HepG2 (cell line): ENCODE measurements around the gene HNRNPUL1. TPM values are rescaled to one million over a fixed set of nuclear protein-coding genes. Genes with fewer than 3 reads are reported as not detected.

Experiments
- ATAC-seq: fragments of 200-7000 bp; cut with Tn5 transposase; 3 replicates; pipeline ENCODE4 v1.9.1; 2020; ENCODE audit warnings: mild to moderate bottlenecking, moderate library complexity
- BruUV-seq: library from RNA; stranded (reverse); fragments of 400-500 nt; replicated peaks from 2 replicates; lab custom pipeline; 2021; lab: Mats Ljungman, UMichigan
- CTCF ChIA-PET: fragments of 300-600 bp; formaldehyde crosslinking; extraction: SDS; loops from one replicate; lab custom pipeline; 2021; ENCODE audit warnings: low total read pairs, inconsistent platforms, low intra/inter-chr PET ratio; lab: Yijun Ruan, JAX
- POLR2A ChIA-PET: fragments of 350-600 bp; sonication (Branson Sonifier 250); formaldehyde crosslinking; loops from one replicate; lab custom pipeline; 2020; ENCODE audit warnings: antibody characterized with exemption, inconsistent platforms; lab: Yijun Ruan, JAX
- DNase-seq: peaks from one replicate; pipeline ENCODE4 v3.0.0-alpha.2; 2015; ENCODE audit warnings: low spot score
- FAIRE-seq: peaks from 3 replicates; lab custom pipeline; 2011; peaks lifted over from hg19 to GRCh38; lab: Jason Lieb, UNC
- H2AFZ ChIP-seq: one replicate; pipeline ENCODE4 v1.6.1; 2011; ENCODE audit warnings: low read length, inconsistent platforms
- H3K27ac ChIP-seq: fragments of 300-600 bp; 3 replicates; pipeline ENCODE4 v1.8.0; 2011; ENCODE audit warnings: mixed run types, mild to moderate bottlenecking, mixed read lengths, low read length, inconsistent platforms; ENCODE audit not compliant: insufficient read depth; ENCODE audit errors: extremely low read length
- H3K27me3 ChIP-seq, 2 experiments: fragments of 200-600 bp in 1 of 2; 2 replicates in 1 of 2; 3 replicates in 1 of 2; pipeline versions ENCODE4 v1.6.0 to v1.8.0; 2011; ENCODE audit warnings: low read length in 2 of 2, mild to moderate bottlenecking in 2 of 2, moderate library complexity in 2 of 2, inconsistent platforms in 1 of 2; ENCODE audit not compliant: insufficient read depth in 2 of 2, control insufficient read depth in 1 of 2
- H3K36me3 ChIP-seq, 2 experiments: fragments of 200-600 bp in 1 of 2; replicated peaks in 1 of 2; 2 replicates in 1 of 2; 3 replicates in 1 of 2; pipeline versions ENCODE4 v1.5.1 to v1.8.0; 2011; ENCODE audit warnings: low read length in 2 of 2, inconsistent platforms in 1 of 2; ENCODE audit not compliant: insufficient read depth in 2 of 2, control insufficient read depth in 1 of 2
- H3K4me1 ChIP-seq: 2 replicates; pipeline ENCODE4 v1.5.1; 2012; ENCODE audit warnings: low read length, inconsistent platforms; ENCODE audit not compliant: insufficient read depth
- H3K4me2 ChIP-seq: 2 replicates; pipeline ENCODE4 v1.6.0; 2011; ENCODE audit warnings: low read depth, low read length, inconsistent platforms
- H3K4me3 ChIP-seq, 3 experiments: fragments of 200-600 bp in 1 of 3; sonication (generic), shearing (Covaris generic) in 1 of 3; replicated peaks in 1 of 3; 2 replicates each; pipeline ENCODE4 v1.5.1; 2011 to 2016; ENCODE audit warnings: low read length in 3 of 3, inconsistent platforms in 2 of 3, low read depth in 2 of 3, mild to moderate bottlenecking in 2 of 3, control low read depth in 1 of 3, mixed read lengths in 1 of 3; ENCODE audit not compliant: insufficient read depth in 1 of 3
- H3K79me2 ChIP-seq: one replicate; pipeline ENCODE4 v1.6.1; 2011; ENCODE audit warnings: low read length, inconsistent platforms; ENCODE audit not compliant: insufficient read depth
- H3K9ac ChIP-seq: 2 replicates; pipeline ENCODE4 v1.6.0; 2011; ENCODE audit warnings: mild to moderate bottlenecking, low read depth, low read length, inconsistent platforms; ENCODE audit not compliant: insufficient read depth
- H3K9me3 ChIP-seq: 2 replicates; pipeline ENCODE4 v1.5.1; 2012; ENCODE audit warnings: mild to moderate bottlenecking, low read length
- H4K20me1 ChIP-seq: 2 replicates; pipeline ENCODE4 v1.6.0; 2011; ENCODE audit warnings: inconsistent platforms, mild to moderate bottlenecking, low read length, moderate library complexity; ENCODE audit not compliant: insufficient read depth
- CEBPB ChIP-seq: IDR thresholded peaks from 2 replicates; pipeline ENCODE4 v1.6.1; 2011; ENCODE audit warnings: low read depth, low read length, improper control_type of control experiment, borderline replicate concordance
- CEBPG ChIP-seq: IDR thresholded peaks from 2 replicates; pipeline ENCODE4 v1.6.1; 2016
- CREM ChIP-seq, 2 experiments: sonication (generic) in 1 of 2; formaldehyde crosslinking in 1 of 2; IDR thresholded peaks; 2 replicates each; pipeline versions ENCODE4 v1.4.0 to v1.6.1; 2016 to 2020; ENCODE audit warnings: antibody characterized with exemption in 1 of 2, mild to moderate bottlenecking in 1 of 2, missing genetic modification reagents in 1 of 2
- KAT8 ChIP-seq: IDR thresholded peaks from 2 replicates; pipeline ENCODE4 v1.6.1; 2016; ENCODE audit warnings: missing genetic modification reagents, missing compliant biosample characterization
- KLF9 ChIP-seq: IDR thresholded peaks from 2 replicates; pipeline ENCODE4 v1.6.1; 2016; ENCODE audit warnings: low read depth
- NFATC3 ChIP-seq: sonication (generic); formaldehyde crosslinking; IDR thresholded peaks from 2 replicates; pipeline ENCODE4 v1.5.1; 2020; ENCODE audit warnings: mild to moderate bottlenecking, missing genetic modification reagents
- TOE1 ChIP-seq: sonication (generic); formaldehyde crosslinking; IDR thresholded peaks from 2 replicates; pipeline ENCODE4 v1.4.0; 2020; ENCODE audit warnings: mild to moderate bottlenecking, missing genetic modification reagents
- ZNF615 ChIP-seq: sonication (generic); formaldehyde crosslinking; IDR thresholded peaks from 2 replicates; pipeline ENCODE4 v1.5.0; 2020; ENCODE audit warnings: mild to moderate bottlenecking, missing genetic modification reagents, borderline replicate concordance
- ZNF687 ChIP-seq: sonication (generic); formaldehyde crosslinking; IDR thresholded peaks from 2 replicates; pipeline ENCODE4 v1.5.1; 2020; ENCODE audit warnings: mild to moderate bottlenecking, missing genetic modification reagents, moderate library complexity
- WGBS: methylation state at CpG from one replicate; pipeline ENCODE4 v1.1.6; 2017; ENCODE audit warnings: low lambda C conversion rate; 5-methylcytosine and 5-hydroxymethylcytosine counted together
- in situ Hi-C: cut with HindIII; loops from 2 replicates; pipeline ENCODE4 v1.10.0; 2017; ENCODE audit warnings: low pct_unique_long_range_greater_than_20kb; ENCODE audit not compliant: extremely low pct_ligation_motif_present
- intact Hi-C: fragments of 100-400 bp; cut with micrococcal nuclease; formaldehyde crosslinking; loops from one replicate; pipeline ENCODE4 v1.10.0; 2022; ENCODE audit not compliant: unreplicated experiment
- polyA plus RNA-seq, 8 experiments: library from polyadenylated mRNA; depleted of rRNA in 3 of 8; stranded (reverse) in 7 of 8; unstranded in 1 of 8; fragments of >200 nt; fragmentation: Illumina TruSeq in 4 of 8; extraction: Trizol in 4 of 8; gene quantifications; 2 replicates each; pipeline versions ENCODE4 v1.2.1 to v1.2.3, GENCODE V29; 2011 to 2016; ENCODE audit warnings: low read depth in 4 of 8, missing spikeins in 1 of 8, mixed read lengths in 1 of 8; ENCODE audit not compliant: insufficient read depth in 1 of 8
- total RNA-seq, 5 experiments: library from RNA; depleted of rRNA; stranded (reverse); fragments of >200 nt; fragmentation: Illumina TruSeq; extraction: Trizol; gene quantifications; 2 replicates each; pipeline ENCODE4 v1.2.3, GENCODE V29; 2016; ENCODE audit warnings: low read depth in 1 of 5

Gene HNRNPUL1
- total and polyA plus RNA-seq, 2 of the 13 experiments (the other 11 are each of a cell fraction or from before 2014, with no cell fraction given), result 30.9 to 81.7 TPM

- no peak for FAIRE-seq
These were observed 12.1 kb downstream of the HNRNPUL1 start for GRCh38 chr19:41276231-41276630.

More at GRCh38 chr19:41276231-41276630, 12.1 kb downstream of the HNRNPUL1 start:
- intact Hi-C loops, result no loop called here
- Histone ChIP-seq H3K79me2 (no peaks in the 10 kb centered on the region), H3K4me3 (no peak overlapping the region), H3K36me3 (peaks cover 57 to 95% of the 10 kb centered on the region in 2 experiments), H3K27me3 (no peaks in the 10 kb centered on the region), H3K27ac (no peak overlapping the region), H3K9ac (no peak overlapping the region)
- no TSS peak for BruUV-seq
- ATAC-seq (no peak), DNase-seq (no peak)
- WGBS, result 93% methylated on average over 3 of the region's 3 CpGs
- ChIA-PET CTCF (no interaction called here), POLR2A (interaction anchor here (1.1 kb wide), 1 partner anchor 12 kb away, joined by 5 read pairs; the partner anchor contains the start of gene HNRNPUL1)
- TF ChIP-seq CREM (IDR thresholded peaks at IDR 0.05) (no peak), CREM (CRISPR knock-in tag; IDR thresholded peaks at IDR 0.05) (no peak), CEBPB (peak; percentile 90), ZNF687 (CRISPR knock-in tag) (no peak), NFATC3 (CRISPR knock-in tag) (no peak), KLF9 (CRISPR knock-in tag) (no peak), ZNF615 (CRISPR knock-in tag) (no peak), KAT8 (CRISPR knock-in tag) (no peak), CEBPG (CRISPR knock-in tag) (peak; percentile 38; the same call in 1 of the 2 replicates), TOE1 (CRISPR knock-in tag) (no peak)
- TF ChIP-seq, all 625 proteins: peak for 2
- H2AFZ ChIP-seq, result no peak overlapping the region
- in situ Hi-C loops, result no loop called here
- no peaks in the 10 kb centered on the region for H4K20me1 ChIP-seq
- H3K4me2 ChIP-seq, result no peak overlapping the region
- no peaks in the 10 kb centered on the region for H3K9me3 ChIP-seq
- no peaks in the 10 kb centered on the region for H3K4me1 ChIP-seq
